ENCODE data around the gene AHCYL2. TPM values are rescaled to one million over a fixed set of nuclear protein-coding genes. Genes with fewer than 3 reads are reported as not detected.

AHCYL2 gene
- total RNA-seq, 1 experiment from 2014 or later, result 23.2 TPM

DNA sequence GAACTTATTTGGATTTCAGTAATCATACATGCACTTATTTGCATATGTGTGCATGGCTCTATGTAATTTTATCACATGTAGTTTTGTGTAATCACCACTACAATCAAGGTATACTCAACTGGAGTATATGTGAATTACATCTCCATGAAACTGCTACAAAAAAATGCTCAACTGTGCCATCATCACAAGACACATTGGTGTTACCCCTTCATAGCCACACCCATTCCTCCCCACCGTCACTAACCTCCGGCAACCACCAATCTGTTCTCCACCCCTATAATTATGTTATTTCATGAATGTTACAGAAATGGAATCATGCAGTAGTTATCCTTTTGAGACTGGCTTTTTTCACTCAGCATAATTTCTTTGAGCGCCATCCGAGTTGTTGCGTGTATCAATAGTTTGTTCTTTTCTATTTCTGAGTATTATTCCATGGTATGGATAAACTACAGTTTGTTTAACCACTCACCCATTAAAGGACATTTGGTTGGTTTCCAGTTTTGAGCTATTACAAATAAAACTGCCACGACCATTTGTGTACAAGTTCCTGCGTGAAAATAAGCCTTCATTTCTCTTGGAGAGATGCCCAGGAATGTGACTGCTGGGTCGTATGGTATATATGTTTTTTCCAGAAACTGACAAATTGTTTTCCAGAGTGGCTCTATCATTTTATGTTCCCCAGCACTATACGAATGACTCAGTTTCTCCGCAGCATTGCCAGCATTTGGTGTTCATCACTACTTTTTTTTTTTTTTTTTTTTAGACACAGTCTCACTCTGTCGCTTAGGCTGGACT is 47.7 kb upstream of the AHCYL2 start:
- no peaks in the 10 kb centered on the region for H3K79me1 ChIP-seq (ENCODE audit: insufficient read depth, low read depth, low read length, poor library complexity, severe bottlenecking)
- no peak overlapping the region for H4K5ac ChIP-seq (ENCODE audit: insufficient read length, low read depth, low read length)
- H3K18ac ChIP-seq (ENCODE audit: insufficient read length, low read depth, low read length), result no peak overlapping the region
- no peaks in the 10 kb centered on the region for H3K4me1 ChIP-seq (ENCODE audit: insufficient read depth, low read length)
- H4K91ac ChIP-seq (ENCODE audit: insufficient read length, low read depth, low read length), result no peak overlapping the region
- H2BK20ac ChIP-seq (ENCODE audit: low read depth, low read length, poor library complexity, severe bottlenecking), result no peak overlapping the region
- no peak overlapping the region for H3K4ac ChIP-seq (ENCODE audit: low read depth, low read length)
- H2BK5ac ChIP-seq (ENCODE audit: insufficient read length, low read length), result no peak overlapping the region
- H3K27ac Mint-ChIP-seq, result no peak overlapping the region
- peaks cover 10% of the 10 kb centered on the region for H3K27me3 Mint-ChIP-seq (ENCODE audit: low read depth)
- no peak overlapping the region for H3K56ac ChIP-seq (ENCODE audit: insufficient read length, low read depth, low read length)
- H2AFZ ChIP-seq (ENCODE audit: low read length), result no peak overlapping the region
- H3K36me3 Mint-ChIP-seq (ENCODE audit: insufficient read depth in 1 of 3, low read depth in 3 of 3), result peaks cover 0 to 4% (median 2%) of the 10 kb centered on the region in 3 experiments; a peak in 3 of 7 replicates
- TF ChIP-seq, protein P1, sequence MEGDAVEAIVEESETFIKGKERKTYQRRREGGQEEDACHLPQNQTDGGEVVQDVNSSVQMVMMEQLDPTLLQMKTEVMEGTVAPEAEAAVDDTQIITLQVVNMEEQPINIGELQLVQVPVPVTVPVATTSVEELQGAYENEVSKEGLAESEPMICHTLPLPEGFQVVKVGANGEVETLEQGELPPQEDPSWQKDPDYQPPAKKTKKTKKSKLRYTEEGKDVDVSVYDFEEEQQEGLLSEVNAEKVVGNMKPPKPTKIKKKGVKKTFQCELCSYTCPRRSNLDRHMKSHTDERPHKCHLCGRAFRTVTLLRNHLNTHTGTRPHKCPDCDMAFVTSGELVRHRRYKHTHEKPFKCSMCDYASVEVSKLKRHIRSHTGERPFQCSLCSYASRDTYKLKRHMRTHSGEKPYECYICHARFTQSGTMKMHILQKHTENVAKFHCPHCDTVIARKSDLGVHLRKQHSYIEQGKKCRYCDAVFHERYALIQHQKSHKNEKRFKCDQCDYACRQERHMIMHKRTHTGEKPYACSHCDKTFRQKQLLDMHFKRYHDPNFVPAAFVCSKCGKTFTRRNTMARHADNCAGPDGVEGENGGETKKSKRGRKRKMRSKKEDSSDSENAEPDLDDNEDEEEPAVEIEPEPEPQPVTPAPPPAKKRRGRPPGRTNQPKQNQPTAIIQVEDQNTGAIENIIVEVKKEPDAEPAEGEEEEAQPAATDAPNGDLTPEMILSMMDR (conservative IDR thresholded peaks at IDR 0.05), result no peak
- no peak overlapping the region for H3K4me2 ChIP-seq (ENCODE audit: insufficient read depth, insufficient read length, low read length)
- H3K23me2 ChIP-seq (ENCODE audit: insufficient read length, low read depth, low read length, poor library complexity, severe bottlenecking), result no peaks in the 10 kb centered on the region
- no peak overlapping the region for H3K14ac ChIP-seq (ENCODE audit: insufficient read depth, low read length)
- H3K23ac ChIP-seq (ENCODE audit: insufficient read length, low read depth, low read length), result no peak overlapping the region
- H3K9me3 ChIP-seq (ENCODE audit: control insufficient read depth, low read depth, low read length), result no peaks in the 10 kb centered on the region
- no peak overlapping the region for H2BK120ac ChIP-seq (ENCODE audit: low read depth, low read length, poor library complexity, severe bottlenecking)
- H4K20me1 ChIP-seq (ENCODE audit: control insufficient read depth, insufficient read depth, insufficient read length), result no peaks in the 10 kb centered on the region
- peaks cover 8 to 11% of the 10 kb centered on the region in 2 experiments for H3K9me3 Mint-ChIP-seq
- no peaks in the 10 kb centered on the region for H3K4me1 Mint-ChIP-seq
- no peak overlapping the region for H4K8ac ChIP-seq (replicated peaks; ENCODE audit: insufficient read length, low read depth, low read length)
- no peak overlapping the region for H2AK5ac ChIP-seq (ENCODE audit: insufficient read length, low read length)
- WGBS (ENCODE audit: extremely low coverage, insufficient read length, low lambda C conversion rate), result no CpG with 5 or more reads among the region's 11 CpGs
- H3K4me3 Mint-ChIP-seq, result no peak overlapping the region
- no peaks in the 10 kb centered on the region for H3K79me2 ChIP-seq (ENCODE audit: insufficient read depth, low read length)
- no peak overlapping the region for H3K9ac ChIP-seq (ENCODE audit: extremely low read depth, insufficient read length, low read length)
- H3K27ac ChIP-seq (ENCODE audit: insufficient read length, low read depth, low read length), result no peak overlapping the region
- H2BK15ac ChIP-seq (ENCODE audit: low read depth, low read length), result no peak overlapping the region
- DNase-seq, result no peak
- H3T11ph ChIP-seq (ENCODE audit: low read length), result no peak overlapping the region
- H3K27me3 ChIP-seq (ENCODE audit: insufficient read depth, low read length), result no peaks in the 10 kb centered on the region
- no peak overlapping the region for H2BK12ac ChIP-seq (ENCODE audit: insufficient read length, low read depth, low read length)

All from H9 (cell line).